GM12874 (cell line): ENCODE measurements around the gene SLC26A8.

Experiments
- TF ChIP-seq, protein P1 (sequence below): IDR thresholded peaks from 2 replicates; pipeline ENCODE4 v1.5.1; 2011; ENCODE audit warnings: low read depth, mild to moderate bottlenecking, control low read depth, low read length, moderate library complexity; ENCODE audit not compliant: insufficient read depth

The SLC26A8 gene

DNA sequence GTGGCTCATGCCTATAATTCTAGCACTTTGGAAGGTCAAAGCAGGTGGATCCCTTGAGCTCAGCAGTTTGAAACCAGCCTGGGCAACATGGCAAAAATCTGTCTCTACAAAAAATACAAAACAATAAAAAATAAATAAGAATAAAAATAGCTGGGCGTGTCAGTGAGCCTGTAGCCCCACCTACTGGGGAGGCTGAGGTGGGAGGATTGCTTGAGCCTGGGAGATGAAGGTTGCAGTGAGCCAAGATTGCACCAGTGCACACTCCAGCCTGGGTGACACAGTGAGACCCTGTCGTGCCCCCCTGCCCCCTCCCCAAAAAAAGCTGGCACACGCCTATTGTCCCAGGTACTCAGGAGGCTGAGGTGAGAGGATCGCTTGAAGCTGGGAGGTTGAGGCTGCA lies 68.5 kb downstream of the SLC26A8 start:
- TF ChIP-seq, protein P1, sequence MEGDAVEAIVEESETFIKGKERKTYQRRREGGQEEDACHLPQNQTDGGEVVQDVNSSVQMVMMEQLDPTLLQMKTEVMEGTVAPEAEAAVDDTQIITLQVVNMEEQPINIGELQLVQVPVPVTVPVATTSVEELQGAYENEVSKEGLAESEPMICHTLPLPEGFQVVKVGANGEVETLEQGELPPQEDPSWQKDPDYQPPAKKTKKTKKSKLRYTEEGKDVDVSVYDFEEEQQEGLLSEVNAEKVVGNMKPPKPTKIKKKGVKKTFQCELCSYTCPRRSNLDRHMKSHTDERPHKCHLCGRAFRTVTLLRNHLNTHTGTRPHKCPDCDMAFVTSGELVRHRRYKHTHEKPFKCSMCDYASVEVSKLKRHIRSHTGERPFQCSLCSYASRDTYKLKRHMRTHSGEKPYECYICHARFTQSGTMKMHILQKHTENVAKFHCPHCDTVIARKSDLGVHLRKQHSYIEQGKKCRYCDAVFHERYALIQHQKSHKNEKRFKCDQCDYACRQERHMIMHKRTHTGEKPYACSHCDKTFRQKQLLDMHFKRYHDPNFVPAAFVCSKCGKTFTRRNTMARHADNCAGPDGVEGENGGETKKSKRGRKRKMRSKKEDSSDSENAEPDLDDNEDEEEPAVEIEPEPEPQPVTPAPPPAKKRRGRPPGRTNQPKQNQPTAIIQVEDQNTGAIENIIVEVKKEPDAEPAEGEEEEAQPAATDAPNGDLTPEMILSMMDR, result peak; percentile 27; the same call in 1 of the 2 replicates

DNA sequence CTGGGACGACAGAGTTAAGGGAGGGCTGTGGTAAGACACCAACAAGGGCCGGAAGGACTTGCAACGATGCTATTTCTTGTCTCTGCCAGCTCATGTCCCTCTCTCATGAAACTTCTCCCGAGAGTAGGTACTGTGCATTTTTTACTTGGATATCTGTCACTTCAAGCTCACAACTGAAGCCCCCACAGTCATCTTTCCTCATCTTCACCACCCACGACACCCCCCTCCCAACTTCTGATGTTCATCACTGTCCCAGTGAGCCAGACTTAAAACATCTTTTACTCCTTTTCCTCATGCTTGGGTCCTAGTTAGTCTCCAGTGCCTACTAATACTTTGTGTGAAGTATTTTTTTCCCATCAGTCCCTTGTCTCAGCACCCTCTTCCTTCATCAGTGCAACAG lies 68.9 kb downstream of the SLC26A8 start:
- TF ChIP-seq, protein P1, result no peak

DNA sequence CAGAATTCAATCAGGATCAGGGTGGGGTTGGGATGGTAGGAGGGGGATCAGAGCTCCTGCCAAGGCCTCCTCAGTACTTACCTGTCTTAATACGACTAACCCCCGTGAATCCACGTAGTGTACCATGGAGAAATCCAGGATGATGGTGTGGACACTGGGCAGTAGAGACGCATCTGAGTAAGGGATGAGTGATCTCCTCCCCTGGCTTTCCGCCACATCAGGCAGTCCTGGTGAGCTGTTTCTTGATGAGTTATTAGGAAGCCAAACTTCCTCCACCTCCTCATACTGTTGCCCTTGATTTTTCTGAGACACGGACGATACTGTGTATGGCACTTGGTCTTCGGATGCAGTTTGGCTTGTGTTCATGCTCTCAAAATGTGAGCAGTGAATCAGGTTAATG lies 69.4 kb downstream of the SLC26A8 start:
- TF ChIP-seq, protein P1, result no peak

DNA sequence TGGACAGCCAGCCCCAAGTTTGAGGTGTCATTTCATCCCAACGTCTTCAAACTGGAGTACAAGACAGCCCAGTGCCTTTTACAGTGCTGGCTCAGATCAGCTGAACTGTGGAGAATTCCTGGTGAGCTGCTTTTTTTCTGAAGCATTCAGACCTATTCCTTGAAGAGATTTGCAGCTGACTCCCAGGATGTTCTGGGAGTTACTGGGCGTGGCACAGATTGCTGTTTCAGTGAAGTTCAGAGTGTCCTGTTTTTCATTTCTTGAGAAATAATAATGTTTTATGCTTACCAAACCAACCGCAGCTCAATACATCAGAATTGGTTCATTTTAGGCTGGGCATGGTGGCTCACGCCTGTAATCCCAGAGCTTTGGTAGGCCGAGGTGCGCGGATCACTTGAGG lies 70.1 kb downstream of the SLC26A8 start:
- TF ChIP-seq, protein P1, result no peak

DNA sequence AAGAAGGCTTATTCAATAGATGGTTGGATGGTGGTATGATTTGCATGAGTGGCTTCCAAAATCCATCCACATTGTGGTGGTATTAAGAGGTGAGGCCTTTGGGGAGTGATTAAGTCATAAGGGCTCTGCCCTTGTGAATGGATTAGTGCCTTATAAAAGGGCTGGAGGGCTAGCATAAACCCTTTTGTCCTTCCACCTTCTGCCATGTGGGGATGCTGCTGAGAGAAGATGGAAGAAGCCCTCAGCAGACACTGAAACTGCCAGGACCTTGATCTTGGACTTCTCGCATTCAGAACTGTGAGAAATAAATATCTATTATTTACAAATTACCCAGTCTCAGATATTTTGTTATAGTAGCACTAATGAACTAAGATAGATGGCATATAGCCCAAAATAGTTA lies 75.7 kb downstream of the SLC26A8 start:
- TF ChIP-seq, protein P1, result peak; percentile 40

DNA sequence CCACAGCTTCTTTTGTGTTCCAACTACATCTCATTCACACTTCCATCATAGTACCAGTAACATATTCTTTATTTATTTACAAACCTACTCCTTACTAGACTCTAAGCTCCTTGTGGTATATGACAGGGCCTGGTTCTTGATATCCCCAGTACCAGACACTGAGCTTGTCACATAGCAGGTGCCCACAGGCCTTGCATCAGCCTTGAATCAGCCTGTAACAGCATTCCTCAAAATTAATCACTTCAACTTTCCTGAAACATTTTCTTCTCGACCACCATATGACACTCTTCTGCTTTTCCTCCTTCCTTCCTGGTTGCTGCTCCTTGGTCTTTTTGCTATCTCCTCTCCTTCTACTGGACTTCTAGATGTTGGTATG lies 78.8 kb downstream of the SLC26A8 start:
- TF ChIP-seq, protein P1, result no peak

DNA sequence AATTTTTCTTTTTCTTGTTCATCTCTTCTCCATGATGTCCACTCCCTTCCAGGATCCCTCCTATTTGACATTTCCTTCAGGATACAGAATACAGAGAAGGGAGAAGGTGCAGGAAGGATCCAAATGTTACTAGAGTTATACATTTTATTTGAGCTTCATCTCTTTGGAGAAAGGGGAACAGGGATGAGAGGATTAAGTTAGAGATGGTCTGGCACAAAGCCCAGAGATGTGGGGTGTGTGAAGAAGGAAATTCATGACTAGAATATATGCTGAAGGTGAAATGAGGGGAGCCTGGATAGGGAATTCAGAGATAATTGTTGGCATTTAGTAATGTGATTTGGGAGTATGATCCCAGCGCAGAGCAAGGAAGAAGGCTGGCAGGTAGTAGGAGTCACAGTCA lies 81.1 kb downstream of the SLC26A8 start:
- TF ChIP-seq, protein P1, result no peak

DNA sequence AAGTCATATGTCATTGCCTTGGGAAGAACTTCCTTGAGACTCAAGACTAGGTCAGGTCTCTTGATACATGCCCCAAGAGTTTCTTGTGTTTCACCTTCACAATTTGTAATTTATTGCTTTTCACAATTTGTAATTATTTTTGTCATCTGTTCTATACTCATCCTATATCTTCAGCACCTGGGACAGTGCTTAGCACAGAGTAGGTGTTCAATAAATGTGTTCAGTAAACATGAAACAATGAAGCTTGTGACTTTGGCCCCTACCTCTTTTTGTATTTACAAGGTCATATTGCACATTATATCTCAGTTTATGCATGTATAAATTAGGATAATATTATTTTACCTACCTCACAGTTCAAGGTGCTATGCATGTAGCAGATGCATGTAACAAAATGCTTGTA lies 82.1 kb downstream of the SLC26A8 start:
- TF ChIP-seq, protein P1, result no peak
